Left hindlimb (tissue), 1 donor: ENCODE results near the gene SSH2.
"Not testable (repeated sequence)": the region's sequence is repeated elsewhere in the genome, so short reads cannot be mapped to it uniquely, and the experiment has no call there.

ENCODE experiments used
- DNase-seq: peaks from one replicate; pipeline ENCODE4 v3.0.0-alpha.2; 2018

SSH2 gene

DNA sequence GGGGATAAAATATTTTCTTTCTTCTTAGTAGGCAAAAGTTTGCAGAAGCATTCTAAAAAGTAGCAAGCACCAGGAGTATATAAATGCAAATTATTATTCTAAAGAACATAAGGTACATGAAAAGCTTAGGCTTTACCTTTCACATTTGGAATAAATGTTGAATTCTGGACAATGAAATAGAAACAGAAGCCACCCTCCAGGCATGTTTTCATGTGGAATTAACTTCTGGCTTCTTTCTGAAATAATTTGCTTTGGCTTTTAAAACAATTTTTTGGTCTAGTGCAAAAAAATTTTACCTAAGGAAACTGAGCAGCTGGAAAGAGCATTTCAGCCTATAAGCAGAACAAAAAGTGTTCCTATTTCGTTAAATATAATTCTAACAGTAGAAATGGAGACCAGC, 197.8 kb downstream of the SSH2 start:
- DNase-seq = no peak

GRCh38 chr17:29731589-29731929, 198.5 kb downstream of the SSH2 start:
- DNase-seq = no peak

- DNase-seq = no peak
Measured at GRCh38 chr17:29728490-29728889, 201.5 kb downstream of the SSH2 start.

DNA sequence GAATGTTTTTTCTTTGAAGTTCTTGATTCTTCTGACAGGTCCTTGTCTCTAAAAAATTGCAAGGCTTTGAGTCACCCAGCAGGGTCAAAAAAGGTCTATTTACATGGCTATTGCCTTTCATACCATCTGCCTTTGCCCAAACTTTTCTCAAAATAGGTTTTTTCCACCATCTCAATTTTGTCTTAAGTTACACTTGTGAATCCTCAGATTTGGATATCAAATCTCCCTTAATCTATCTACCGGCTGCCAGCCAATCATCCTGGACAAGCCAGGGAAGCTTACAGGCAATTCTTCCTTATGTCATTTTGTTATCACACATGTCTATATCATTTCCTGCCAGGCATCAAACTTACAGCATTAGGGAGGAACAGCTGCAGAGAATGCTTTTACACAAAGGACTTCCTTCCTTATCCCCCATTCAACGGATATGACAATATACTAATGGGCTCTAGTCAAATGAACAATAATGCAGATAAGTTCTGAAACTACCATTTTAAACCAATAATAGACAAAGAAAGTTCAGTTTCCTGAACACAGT, 203.2 kb downstream of the SSH2 start:
- DNase-seq = no peak

DNA sequence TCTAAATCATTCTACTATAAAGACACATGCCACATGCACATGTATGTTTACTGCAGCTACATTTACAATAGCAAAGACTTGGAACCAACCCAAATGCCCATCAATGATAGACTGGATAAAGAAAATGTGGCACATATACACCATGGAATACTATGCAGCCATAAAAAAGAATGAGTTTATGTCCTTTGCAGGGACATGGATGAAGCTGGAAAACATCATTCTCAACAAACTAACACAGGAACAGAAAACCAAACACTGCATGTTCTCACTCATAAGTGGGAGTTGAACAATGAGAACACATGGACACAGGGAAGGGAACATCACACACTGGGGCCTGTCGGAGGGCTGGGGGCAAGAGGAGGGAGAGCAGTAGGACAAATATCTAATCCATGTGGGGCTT, 204.6 kb downstream of the SSH2 start:
- not testable (repeated sequence) for DNase-seq

GRCh38 chr17:29723278-29724047, 206.6 kb downstream of the SSH2 start:
- DNase-seq = no peak

- peak; percentile 58 for DNase-seq
Measured at GRCh38 chr17:29722411-29723198, 207.4 kb downstream of the SSH2 start.

DNA sequence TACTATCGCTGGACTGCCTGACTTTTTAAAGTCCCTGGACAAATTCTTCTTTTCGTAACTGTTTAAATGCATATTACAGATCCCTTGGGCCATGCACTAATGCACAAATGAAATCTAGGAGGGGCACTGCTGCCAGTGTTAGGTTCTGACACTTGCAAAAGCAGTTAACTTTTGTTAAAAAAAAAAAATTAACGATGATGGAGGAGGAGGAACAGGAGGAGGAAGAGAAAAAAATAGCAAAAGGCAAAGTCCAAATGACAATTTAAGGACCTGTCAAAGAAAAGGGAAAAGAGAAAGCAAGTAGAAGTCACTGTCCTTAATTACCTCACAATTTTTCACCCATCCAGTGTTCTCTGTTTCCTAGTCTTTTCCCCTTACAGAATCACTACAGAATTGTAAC, 209.5 kb downstream of the SSH2 start:
- DNase-seq = no peak

GRCh38 chr17:29719469-29719868, 210.6 kb downstream of the SSH2 start:
- no peak for DNase-seq

GRCh38 chr17:29718446-29719039, 211.5 kb downstream of the SSH2 start:
- DNase-seq = no peak

- no peak for DNase-seq
Measured at GRCh38 chr17:29717817-29718216, 212.2 kb downstream of the SSH2 start.

DNA sequence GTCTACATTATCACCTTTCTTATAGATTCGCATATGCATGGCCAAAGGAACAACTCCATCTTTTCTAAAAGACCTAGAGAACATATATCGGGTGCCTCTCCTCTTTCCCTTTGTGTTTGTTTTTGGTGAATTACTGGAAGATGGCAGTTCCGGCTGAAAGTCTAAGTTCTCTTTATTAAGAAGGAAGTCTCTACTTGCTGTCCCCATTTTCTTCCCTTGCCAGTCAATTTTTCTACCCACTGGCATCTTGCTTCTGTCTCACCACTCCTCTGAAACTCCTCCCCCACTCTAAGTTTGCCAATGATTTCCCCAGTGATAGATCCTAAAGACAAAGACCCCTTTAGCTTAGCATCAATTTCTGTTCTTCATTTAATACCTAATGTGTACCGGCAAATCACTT, 213.5 kb downstream of the SSH2 start:
- no peak for DNase-seq

DNA sequence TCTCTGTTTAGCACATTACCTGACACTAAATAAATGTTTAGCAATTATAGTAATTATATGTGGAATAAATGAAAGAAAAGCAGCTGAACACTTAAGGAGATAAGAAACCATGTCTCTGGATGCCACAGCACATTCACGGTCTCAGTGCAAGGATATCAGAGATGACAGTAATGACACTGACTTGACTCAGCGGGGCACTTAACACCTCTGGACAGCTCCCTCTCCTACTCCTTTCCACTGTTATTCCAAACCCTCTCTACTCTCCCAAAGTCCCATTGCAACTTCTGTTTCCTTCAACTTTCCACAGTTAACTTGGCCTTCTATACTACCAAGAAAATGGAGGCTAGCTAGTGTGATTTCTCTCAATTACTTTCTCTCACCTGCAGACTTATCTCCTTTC, 214.3 kb downstream of the SSH2 start:
- DNase-seq = no peak

- DNase-seq = no peak
Measured at GRCh38 chr17:29714146-29714545, 215.9 kb downstream of the SSH2 start.

GRCh38 chr17:29713626-29714025, 216.4 kb downstream of the SSH2 start:
- DNase-seq = no peak

GRCh38 chr17:29711588-29712385, 218.2 kb downstream of the SSH2 start:
- no peak for DNase-seq

DNA sequence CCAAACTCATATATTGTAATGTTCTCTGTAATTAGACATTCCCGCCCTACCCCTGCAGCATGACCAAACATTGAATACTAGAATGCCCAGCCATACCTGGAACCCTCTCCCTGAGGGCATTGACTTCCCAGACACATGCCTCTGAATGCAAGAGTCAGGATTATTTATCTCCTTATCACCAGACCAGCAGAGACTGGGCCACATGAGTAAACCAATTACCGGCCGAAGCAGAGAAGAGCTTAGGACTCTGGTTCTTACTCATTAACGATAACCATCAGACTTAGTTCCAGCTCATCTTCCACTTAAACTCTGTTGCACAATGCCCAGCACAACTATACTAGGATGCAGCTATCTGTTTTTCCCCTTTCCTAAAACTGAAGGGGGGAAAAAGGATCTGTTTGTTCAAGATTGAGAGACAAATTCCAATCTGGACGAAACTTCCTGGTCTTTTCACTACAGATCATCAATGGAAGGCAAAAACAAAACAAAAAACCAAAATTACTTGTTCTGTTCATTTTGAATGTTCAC, 219.1 kb downstream of the SSH2 start:
- DNase-seq = no peak

GRCh38 chr17:29710520-29710884, 219.5 kb downstream of the SSH2 start:
- no peak for DNase-seq

GRCh38 chr17:29709866-29710519, 220.0 kb downstream of the SSH2 start:
- no peak for DNase-seq

DNA sequence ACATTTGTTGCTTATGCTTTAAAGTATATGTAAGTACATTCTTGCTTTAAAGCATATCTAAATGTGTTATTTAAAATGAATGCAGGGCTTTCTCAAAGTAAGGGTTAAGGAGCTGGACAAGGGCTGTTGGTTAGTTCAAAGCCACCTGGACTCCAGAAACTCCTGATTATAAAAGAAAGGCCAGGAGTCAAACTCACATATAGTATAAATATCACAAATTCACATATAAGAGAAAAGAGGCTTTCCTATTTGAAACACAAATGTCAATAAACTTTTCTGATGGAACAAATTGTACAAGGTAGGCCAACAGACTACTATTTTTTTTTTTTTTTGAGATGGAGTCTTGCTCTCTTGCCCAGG, 222.8 kb downstream of the SSH2 start:
- DNase-seq = no peak

DNA sequence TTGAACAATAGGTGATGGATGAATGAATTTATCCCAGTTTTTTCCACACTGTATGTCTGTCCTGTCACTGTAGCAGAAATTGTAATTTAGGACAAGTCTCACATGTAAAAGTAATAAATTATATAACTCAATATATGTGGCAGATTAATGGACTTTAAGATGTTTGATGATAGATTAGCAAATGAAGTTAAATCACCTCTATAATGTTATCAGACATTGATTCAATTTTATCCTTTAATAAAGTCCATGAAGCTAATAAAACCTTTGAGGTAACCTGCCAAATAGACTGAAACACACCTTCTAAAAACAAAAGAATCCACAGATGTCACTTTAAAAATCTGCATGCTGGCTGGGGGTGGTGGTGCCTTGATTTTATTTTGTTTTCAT, 224.0 kb downstream of the SSH2 start:
- no peak for DNase-seq

GRCh38 chr17:29705386-29705785, 224.6 kb downstream of the SSH2 start:
- no peak for DNase-seq
